Measurements from ENCODE around the gene GLIPR1L2.

DNA sequence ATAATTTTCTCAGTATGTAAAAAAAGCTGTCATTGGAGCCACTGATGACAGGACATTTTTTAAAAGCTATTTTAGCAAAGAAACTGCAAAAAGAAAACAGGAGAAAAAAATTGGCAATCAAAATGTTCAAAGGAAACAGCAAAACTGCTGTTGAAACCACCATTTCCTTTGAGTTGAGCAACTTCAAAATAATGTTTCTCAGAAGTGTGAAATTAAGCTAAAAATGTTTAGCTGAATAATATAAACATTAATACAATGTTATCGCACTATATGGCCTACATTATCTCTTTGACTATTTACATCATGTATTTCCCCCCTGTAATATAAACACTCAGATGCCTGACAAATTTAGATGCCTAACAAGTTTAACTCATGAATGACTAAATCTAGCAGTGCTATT, 66.3 kb downstream of the GLIPR1L2 start:
- TF ChIP-seq, protein P1, sequence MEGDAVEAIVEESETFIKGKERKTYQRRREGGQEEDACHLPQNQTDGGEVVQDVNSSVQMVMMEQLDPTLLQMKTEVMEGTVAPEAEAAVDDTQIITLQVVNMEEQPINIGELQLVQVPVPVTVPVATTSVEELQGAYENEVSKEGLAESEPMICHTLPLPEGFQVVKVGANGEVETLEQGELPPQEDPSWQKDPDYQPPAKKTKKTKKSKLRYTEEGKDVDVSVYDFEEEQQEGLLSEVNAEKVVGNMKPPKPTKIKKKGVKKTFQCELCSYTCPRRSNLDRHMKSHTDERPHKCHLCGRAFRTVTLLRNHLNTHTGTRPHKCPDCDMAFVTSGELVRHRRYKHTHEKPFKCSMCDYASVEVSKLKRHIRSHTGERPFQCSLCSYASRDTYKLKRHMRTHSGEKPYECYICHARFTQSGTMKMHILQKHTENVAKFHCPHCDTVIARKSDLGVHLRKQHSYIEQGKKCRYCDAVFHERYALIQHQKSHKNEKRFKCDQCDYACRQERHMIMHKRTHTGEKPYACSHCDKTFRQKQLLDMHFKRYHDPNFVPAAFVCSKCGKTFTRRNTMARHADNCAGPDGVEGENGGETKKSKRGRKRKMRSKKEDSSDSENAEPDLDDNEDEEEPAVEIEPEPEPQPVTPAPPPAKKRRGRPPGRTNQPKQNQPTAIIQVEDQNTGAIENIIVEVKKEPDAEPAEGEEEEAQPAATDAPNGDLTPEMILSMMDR (IDR thresholded peaks at IDR 0.05; ENCODE audit: poor library complexity), result no peak
- no peak for TF ChIP-seq EZH2 (IDR thresholded peaks at IDR 0.05; ENCODE audit: borderline replicate concordance)
- no peak for TF ChIP-seq EZH2phosphoT487 (IDR thresholded peaks at IDR 0.05; ENCODE audit: low read depth, severe bottlenecking, unreplicated experiment)

Data from hepatocyte (in vitro differentiated cells).